ENCODE results near the gene CATSPER3. TPM values are rescaled to one million over a fixed set of nuclear protein-coding genes. Genes with fewer than 3 reads are reported as not detected.

The CATSPER3 gene
- total RNA-seq: 1.2 TPM

DNA sequence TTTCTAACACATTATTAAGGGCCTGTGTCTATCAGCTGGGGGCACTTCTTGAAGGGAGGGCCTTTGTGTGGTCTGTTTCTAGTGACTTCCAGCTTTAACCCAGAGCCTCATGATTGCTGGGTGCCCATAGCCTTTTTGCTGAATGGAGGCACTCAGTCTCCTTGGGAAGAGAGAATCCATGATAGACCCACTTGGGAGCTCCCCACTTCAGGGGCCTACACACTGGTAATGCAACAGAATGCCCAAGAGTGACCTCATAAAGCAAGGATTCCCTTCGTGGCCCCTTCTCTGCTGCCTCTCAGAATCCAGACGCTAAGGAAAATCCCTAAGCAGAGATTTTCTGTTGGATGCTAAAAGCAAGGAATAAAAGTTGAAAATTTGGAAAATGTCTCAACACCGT, at the start of gene CATSPER3:
Gene CATSPER3, plus strand, starts transcription at position 301 of the 400 bp plus-strand sequence. Its CDS starts 85 bp downstream, at position 386.
- no peak for DNase-seq

DNA sequence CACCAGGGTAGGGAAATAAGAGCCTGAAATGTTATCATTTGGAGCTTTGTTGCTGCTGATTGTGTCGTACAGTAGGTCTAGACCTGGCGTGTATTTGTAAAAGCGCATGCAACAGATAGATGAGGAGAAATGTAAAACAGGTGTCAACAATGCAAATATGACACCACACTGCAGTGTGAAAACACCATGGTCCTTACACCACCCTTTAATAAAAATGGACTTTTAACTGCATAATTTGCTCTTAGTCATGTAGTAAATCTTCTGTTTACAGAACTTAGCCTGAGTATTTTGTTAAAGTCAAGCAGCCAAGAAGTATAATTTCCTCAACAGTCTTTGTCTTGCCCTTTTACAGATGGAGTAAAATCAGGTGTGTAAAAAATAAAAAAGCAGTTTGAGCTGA, 48.8 kb upstream of the CATSPER3 start:
- DNase-seq: no peak

DNA sequence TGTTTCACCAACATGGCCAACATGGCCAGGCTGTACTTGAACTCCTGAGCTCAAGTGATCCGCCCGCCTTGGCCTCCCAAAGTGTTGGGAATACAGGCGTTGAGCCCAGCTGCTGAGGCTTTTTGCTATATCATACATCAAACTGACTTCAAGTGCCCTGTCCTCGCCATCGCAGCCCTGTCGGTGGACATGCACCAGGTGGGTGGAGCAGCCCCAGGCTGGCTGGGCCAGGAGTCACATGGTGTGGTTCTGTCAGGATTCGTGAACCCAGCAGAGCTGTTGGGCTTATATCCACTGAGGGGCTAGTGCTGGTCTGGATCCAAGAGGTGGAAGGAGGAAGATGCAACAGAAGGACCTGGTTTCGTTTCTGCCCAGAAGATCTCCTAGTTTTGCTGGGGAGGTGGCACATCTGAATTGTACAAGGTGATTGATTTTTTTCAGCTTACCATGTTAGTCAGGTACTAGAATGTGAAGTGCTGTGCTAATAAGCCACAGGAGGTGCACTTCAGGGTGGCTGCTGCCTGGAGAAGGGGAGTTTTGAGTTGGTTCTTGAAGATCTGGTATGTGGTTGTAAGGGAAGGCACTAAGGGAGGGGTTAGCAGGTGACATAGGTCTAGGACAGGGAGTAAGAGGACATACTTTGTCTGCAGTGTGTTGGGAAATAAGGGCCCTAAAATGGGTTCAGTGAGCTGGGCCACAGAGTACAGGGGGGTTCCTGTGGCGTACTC, 46.7 kb upstream of the CATSPER3 start:
- no peak for DNase-seq

DNA sequence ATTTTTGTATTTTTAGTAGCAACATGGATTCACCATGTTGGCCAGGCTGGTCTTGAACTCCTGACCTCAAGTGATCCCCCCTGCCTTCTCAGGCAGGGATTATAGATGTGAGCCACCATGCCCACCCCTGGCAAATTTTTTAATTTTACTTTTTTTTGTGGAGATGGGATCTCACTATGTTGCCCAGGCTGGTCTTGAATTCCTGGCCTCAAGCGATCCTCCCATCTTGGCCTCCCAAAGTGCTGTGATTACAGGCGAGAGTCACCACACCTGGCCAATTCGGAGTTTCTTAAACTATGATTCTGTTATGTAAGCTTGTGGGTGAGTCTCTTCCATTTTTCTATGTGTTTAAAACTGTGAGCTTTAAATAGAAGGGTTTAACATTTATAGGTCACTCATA, 35.2 kb upstream of the CATSPER3 start:
- DNase-seq: no peak

DNA sequence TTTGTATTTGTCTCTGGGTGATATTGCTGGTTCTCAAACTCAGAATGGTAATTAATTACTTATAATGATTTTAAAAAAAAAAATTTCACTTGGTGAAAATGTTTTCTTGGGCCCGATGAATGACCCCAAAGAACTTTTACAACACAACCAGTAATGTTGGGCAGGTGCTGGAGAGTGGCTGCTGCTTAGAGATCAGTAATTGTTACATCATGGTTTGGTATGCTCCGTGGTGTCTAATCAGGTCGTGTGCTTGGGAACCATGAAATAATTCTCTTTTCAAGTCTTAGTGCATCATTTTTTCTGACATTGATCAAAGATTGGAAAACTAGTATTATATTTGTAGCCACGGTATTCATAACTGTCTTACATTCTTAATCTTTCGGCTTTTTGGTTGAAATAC, 33.5 kb upstream of the CATSPER3 start:
- DNase-seq: no peak

DNA sequence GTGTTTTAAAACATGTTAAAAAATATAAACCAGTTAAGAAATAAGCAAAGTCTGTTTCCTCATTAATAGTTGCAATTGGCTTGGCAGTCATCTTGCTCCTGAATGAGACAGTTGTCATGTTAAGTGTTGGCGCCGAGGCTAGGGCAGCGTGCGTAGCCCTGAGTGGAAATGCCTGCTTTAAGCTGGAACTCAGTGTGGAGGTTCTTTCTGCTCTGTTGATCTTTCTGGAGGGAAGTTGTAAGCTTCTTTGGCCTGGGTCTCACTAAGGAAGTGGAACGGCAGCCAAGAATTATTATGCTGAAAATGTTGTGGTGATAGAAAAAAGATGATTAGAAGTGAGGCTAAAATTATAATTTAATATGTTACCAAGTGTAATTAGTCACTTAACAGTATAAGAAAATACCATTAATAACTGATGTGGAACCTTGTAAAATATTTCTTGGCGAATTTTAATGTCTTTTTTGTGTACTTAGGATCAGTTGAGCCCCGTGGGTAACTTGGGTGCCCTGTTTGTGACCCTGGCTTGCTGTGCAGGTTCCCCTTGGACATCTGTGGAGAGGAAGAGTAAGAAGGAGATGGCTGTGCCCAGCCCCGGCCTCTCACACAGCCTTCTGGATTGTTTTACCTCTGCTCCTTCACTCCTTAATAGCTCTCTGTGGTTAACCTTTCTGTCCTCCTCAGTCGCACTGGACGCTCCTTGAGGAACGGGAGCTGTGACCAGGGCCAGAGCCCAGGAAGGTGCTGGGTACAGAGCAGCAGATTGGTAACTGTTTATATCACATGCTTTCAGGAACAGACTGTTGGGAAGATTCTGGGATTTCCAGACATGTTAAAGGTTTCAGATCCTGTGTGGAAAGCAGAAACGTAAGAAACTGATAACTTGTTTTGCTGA, 31.8 kb upstream of the CATSPER3 start:
- no peak for DNase-seq

DNA sequence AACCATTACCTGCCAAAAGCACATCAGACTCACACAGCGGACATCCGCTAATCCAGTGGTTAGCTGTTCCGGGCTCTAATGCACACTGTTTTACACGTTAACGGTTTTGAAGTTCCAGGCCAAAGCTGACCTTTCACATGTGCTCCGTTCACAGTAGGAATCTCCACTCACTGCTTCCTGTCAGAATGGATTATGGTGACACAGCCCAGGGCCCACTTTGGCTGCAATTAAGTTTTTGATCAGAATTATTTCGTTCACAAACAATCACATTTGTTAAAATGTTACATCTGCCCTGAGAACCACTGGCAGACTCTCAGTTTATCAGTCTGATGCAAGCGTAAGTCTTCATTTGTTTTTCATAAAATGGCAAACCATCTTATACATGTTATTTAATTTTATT, 30.2 kb upstream of the CATSPER3 start:
- no peak for DNase-seq

DNA sequence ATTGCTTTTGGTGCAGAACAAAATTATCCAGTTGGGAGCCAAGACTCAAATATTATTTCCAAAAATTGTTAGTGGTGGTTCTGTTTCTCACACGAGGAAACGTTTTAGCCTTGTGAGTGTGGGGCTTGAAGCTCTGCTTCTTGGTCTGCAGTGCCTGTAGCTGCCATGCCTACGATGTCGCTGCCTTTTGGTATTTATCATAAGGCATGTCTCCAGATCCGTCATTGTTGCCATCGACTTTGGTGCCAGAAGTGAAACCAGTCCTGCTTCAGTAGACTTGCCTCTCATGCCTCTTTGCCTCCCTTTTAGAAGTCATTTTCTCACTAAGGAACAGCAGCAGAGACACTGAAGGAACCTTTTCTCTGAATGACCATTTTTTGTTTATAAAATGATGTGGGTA, 29.7 kb upstream of the CATSPER3 start:
- no peak for DNase-seq

DNA sequence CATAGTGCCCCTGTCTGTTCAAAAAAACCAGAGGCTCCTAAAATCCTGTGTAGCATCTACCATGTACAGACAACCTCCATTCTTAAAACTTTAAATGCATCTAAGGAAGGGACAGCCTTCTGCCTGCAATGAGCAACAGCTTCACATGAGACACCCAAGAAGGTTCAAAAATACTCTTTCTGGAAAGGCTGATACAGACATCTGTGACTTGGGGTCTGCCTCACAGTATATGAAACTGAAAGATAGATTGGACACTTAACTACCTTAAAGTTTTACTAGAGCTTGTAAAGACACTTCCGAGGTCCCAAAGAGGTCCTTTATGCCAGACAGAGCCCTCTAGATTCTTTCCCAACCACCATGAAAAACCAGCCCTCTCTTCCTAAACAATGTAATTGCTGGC, 28.2 kb upstream of the CATSPER3 start:
- DNase-seq: no peak

DNA sequence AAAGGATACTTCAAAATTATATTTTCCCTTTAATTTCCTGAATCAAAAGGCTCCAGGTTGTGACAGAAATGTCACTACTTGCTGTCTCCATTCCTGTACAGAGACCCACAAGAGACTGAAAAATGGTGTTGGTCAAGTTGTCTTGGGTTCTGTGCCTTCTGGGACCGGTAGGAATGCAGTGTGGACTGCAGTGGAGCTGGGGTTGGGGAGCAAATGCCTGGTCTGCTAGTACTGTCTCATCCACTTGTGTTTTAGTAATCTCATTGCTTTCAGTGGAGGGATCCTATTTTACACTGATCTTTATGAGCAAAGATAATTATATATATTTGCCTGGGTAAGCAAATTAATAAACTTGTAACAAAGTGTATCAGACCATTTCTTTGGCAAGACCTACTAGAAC, 24.2 kb upstream of the CATSPER3 start:
- no peak for DNase-seq

DNA sequence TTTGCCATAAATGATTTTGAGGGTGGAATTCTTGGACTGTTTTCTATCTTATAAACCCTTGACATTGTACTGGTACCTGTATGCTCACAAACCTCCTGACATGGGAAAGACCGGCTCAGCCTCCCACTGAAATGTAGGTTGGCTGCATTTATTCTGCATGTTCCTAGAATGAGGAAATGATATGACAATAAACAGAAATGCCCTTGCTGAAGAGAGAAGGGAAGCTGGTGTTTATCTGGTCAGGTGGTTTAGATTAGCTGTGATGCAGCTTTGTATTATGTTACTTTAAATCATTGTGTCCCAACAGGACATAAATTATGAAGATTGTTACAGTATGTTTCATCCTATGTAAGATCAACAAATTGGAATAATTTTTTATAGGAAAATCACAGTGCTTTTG, 23.1 kb upstream of the CATSPER3 start:
- no peak for DNase-seq

DNA sequence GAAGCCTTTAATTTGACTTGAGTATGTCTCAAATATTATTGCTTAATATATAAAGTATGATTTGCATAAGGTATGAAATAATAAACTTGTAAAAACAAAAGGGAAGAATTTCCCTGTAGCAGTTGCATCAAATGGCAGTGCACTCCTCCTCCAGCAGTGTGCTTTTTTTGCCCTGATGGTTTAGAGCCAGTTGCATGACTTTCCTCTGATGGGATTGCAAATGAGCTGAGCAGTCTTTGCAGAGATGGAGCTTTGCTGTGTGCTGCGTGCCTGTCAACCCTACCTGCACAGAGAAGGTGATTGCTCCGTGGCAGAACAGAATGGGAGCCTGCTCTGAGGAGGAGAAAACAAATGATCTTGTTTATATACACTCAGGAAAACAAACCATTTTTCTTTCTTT, 22.7 kb upstream of the CATSPER3 start:
- no peak for DNase-seq

DNA sequence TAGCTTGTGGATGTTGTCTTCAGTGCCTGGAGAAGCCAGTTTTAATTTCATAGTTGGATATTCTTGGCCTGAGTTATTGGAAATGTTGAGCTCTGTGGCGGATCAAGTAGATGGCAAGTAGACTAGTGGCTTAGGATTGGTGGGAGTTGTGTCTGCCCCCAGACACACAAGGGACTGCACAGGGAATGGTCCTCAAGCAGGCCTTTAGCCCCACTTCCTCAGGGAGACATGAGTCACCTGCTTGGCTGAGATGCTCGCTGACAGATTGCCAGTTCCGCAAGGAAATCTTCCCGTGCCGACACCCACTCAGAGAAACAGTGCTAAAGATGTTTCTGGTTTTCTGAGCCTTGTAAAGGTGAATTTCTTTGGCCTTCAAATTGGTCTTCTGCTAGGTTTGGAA, 18.8 kb upstream of the CATSPER3 start:
- no peak for DNase-seq

DNA sequence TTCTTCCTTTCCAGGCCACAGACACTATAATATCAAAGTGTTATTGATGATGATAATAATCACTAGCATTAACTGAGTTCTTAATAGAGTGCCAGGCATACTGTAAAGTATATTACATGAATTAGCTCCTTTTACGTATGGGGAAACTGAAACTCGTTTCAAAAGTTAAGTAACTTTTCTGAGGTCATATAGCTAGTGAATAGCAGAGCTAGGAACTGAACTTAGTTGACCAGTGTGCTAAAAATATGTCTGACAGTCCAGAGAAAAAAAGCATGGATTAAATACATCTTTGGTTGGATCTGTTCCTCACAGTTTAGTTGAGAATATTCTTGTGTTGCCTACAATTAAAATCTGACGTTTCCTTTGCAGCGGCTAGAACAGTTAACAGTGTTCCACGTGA, 18.4 kb upstream of the CATSPER3 start:
- no peak for DNase-seq

DNA sequence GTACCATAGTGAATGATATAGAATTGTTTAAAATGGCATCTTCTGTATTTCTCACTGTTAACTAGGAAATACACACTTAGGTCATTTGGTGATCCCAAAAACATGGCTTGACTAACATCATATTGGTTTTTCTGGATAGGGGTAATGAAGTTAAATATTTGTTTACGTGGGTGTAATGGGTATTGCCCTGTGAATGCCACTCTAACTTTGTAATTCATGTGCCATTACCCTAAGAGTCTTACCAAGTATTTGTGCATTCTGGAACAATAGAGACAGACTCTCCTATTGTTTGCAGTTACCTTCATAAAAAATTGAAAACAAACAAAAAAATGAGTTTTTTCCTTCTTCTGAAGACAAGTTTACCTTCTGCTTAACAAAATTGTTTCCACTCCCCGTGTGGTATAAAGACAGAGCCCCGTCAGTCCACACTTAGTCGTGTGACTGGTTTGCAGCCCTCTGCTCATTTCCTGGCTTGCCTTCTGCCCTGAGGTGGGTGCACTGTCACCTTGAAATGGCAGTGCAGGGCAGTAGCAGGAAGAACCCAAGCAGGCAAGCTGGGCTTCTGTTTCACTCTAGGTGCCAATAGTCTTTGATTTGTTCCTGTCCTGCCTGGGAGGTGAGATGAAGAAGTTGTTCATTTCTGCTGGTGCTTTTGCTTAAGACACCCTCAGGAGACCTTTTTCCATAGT, 9.6 kb upstream of the CATSPER3 start:
- DNase-seq: no peak

DNA sequence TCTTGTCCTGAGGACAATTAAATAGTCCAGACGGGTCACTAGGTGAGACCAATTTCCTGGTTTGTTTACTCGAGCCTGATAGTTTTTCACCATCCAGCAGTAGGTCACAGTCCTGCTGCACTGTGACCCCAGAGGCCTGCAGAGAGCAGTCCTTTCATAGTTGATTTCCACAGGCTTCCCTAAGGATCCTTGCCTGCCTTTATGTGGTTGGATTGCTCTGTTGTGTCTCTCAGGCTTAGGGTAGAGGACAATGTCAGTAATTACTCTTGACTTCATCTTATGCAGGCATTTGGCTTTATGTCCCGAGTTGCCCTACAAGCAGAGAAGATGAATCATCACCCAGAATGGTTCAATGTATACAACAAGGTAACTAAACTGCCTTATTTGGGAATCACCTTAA, 9.0 kb upstream of the CATSPER3 start:
- DNase-seq: no peak

DNA sequence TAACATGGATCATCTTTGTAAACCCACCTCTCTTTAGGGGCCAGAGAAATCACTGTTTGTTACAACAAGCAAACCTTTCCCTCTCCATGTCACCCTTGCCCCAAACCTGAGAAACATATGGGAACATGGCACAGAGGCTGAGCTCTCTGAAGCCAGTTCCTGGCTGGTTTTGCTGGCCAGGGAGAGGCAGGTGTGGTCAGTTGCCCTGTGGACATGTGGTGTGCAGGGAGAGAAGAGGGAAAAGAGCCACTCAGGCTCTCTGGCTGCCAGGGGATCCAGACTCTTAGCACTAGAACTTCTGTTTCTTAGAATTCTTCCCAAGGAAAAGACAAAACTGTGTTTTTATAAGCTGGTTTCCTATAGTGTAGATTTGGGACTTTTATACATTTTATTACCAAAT, 4.6 kb upstream of the CATSPER3 start:
- DNase-seq: no peak

DNA sequence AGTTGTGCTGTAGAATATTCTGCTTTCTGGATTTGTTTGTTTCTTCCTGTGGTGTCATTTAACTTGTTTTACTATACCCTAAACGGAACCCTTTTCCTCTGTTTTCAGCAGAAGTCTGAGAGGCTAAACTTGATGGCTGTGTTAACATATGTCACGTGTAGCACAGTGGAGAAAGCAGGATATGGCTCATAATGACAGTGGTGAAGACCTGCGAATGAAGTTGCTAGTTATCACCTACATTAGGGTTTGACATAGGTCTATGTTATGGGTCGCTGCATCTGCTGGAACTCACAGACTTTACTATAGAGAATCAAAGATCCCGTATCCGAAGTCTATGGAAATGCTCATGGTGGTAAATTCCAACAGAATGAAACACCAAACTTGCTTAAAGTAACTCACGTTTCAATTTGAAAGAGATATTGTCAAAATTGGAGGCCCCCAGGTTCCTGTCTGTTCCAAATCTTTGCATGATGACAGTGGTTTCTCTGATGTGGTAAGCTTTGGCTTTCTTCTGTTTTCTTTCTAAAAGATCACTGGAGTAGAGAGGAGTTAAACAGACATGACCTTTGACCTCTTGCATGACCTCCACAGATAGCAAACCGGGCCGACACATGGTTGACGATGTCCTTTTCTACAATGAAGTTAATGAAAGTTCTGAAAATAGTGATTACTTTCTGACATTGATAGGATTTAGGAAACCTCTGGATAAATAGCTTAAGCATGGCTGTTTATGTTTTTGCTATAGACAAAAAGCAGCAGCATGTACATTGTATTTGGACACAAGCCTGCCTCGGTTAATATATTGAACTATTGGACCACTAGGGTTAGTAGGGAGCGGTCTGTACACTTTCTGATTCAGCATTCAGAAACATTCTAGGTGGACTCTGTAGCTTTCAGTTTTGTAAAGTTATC, 3.1 kb upstream of the CATSPER3 start:
- no peak for DNase-seq

DNA sequence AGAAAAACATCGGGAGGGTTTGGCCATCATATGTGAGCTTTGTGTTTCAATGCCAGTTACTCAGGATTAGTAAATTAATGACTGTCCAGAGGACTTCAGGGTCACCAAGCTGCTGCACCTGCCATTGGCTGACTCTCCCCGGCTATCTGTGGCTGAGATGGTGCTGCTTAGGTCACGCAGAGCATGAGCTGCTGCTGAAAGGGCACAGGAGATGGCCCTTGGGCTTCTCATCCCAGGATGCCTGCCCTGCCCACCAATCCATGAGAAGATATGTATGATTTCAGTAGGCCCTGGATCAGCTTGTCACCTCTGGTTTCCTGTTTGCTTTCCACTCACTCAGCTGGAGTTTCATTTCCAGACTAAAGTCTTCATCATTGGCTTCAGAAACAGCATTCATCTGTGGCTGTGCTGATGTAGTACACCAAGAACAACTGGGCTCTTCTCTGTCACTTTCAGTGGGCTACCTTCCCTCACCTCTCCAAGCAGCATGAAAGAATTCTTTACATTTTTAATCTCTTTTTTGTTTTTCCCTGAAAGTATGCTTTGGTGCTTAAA, 2.4 kb upstream of the CATSPER3 start:
- no peak for DNase-seq

DNA sequence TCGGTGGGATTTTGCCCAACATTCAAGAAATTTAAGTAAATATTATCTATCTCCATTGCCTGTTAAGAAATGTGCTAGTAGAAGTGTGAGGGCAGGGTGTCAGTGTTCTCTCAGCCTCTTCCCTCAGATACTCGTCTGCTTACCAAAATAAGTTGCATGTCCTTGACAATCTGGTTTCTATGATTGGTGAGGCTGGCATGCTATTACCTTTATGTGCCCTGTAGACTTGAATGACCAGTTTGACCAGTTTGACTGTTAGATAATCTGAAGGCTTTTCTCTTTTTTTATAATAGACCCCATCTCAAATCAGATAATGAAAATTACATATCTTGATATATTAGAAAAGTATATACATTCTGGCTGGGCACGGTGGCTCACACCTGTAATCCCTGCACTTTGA, 348 bp downstream of the CATSPER3 start:
- no peak for DNase-seq

DNA sequence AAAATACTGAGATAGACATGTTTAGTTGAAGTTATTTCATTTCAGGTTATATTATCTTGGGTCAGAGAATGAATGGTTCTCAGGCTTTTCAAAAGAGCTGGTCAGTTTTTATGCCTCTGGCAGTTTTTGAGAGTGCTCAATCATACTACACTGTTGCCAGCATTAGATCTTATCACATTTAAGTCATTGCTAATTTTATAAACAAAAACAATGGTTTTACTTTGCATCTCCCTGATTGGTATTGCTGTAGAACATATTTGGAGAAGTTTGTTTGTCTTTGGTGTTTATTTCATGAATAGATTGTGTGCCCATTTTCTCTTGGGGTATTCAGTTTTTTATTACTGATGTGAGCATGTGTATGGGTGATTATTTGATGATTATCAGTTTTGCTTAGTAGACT, 1.5 kb downstream of the CATSPER3 start:
- DNase-seq: no peak
